HepG2 (cell line): ENCODE data around the gene ZCCHC17. TPM values are rescaled to one million over a fixed set of nuclear protein-coding genes. Genes with fewer than 3 reads are reported as not detected.
A peak's percentile ranks its signal among the peaks of the same experiment; 100 is the strongest.

ENCODE experiments used
- ATAC-seq: fragments of 200-7000 bp; cut with Tn5 transposase; 3 replicates; pipeline ENCODE4 v1.9.1; 2020; ENCODE audit warnings: mild to moderate bottlenecking, moderate library complexity
- BruUV-seq: library from RNA; stranded (reverse); fragments of 400-500 nt; replicated peaks from 2 replicates; lab custom pipeline; 2021; lab: Mats Ljungman, UMichigan
- CTCF ChIA-PET: fragments of 300-600 bp; formaldehyde crosslinking; extraction: SDS; loops from one replicate; lab custom pipeline; 2021; ENCODE audit warnings: low total read pairs, inconsistent platforms, low intra/inter-chr PET ratio; lab: Yijun Ruan, JAX
- POLR2A ChIA-PET: fragments of 350-600 bp; sonication (Branson Sonifier 250); formaldehyde crosslinking; loops from one replicate; lab custom pipeline; 2020; ENCODE audit warnings: antibody characterized with exemption, inconsistent platforms; lab: Yijun Ruan, JAX
- DNase-seq: peaks from one replicate; pipeline ENCODE4 v3.0.0-alpha.2; 2015; ENCODE audit warnings: low spot score
- FAIRE-seq: peaks from 3 replicates; lab custom pipeline; 2011; peaks lifted over from hg19 to GRCh38; lab: Jason Lieb, UNC
- H2AFZ ChIP-seq: one replicate; pipeline ENCODE4 v1.6.1; 2011; ENCODE audit warnings: low read length, inconsistent platforms
- H3K27ac ChIP-seq: fragments of 300-600 bp; 3 replicates; pipeline ENCODE4 v1.8.0; 2011; ENCODE audit warnings: mixed run types, mild to moderate bottlenecking, mixed read lengths, low read length, inconsistent platforms; ENCODE audit not compliant: insufficient read depth; ENCODE audit errors: extremely low read length
- H3K27me3 ChIP-seq, 2 experiments: fragments of 200-600 bp in 1 of 2; 2 replicates in 1 of 2; 3 replicates in 1 of 2; pipeline versions ENCODE4 v1.6.0 to v1.8.0; 2011; ENCODE audit warnings: low read length in 2 of 2, mild to moderate bottlenecking in 2 of 2, moderate library complexity in 2 of 2, inconsistent platforms in 1 of 2; ENCODE audit not compliant: insufficient read depth in 2 of 2, control insufficient read depth in 1 of 2
- H3K36me3 ChIP-seq, 2 experiments: fragments of 200-600 bp in 1 of 2; replicated peaks in 1 of 2; 2 replicates in 1 of 2; 3 replicates in 1 of 2; pipeline versions ENCODE4 v1.5.1 to v1.8.0; 2011; ENCODE audit warnings: low read length in 2 of 2, inconsistent platforms in 1 of 2; ENCODE audit not compliant: insufficient read depth in 2 of 2, control insufficient read depth in 1 of 2
- H3K4me1 ChIP-seq: 2 replicates; pipeline ENCODE4 v1.5.1; 2012; ENCODE audit warnings: low read length, inconsistent platforms; ENCODE audit not compliant: insufficient read depth
- H3K4me2 ChIP-seq: 2 replicates; pipeline ENCODE4 v1.6.0; 2011; ENCODE audit warnings: low read depth, low read length, inconsistent platforms
- H3K4me3 ChIP-seq, 3 experiments: fragments of 200-600 bp in 1 of 3; sonication (generic), shearing (Covaris generic) in 1 of 3; replicated peaks in 1 of 3; 2 replicates each; pipeline ENCODE4 v1.5.1; 2011 to 2016; ENCODE audit warnings: low read length in 3 of 3, inconsistent platforms in 2 of 3, low read depth in 2 of 3, mild to moderate bottlenecking in 2 of 3, control low read depth in 1 of 3, mixed read lengths in 1 of 3; ENCODE audit not compliant: insufficient read depth in 1 of 3
- H3K79me2 ChIP-seq: one replicate; pipeline ENCODE4 v1.6.1; 2011; ENCODE audit warnings: low read length, inconsistent platforms; ENCODE audit not compliant: insufficient read depth
- H3K9ac ChIP-seq: 2 replicates; pipeline ENCODE4 v1.6.0; 2011; ENCODE audit warnings: mild to moderate bottlenecking, low read depth, low read length, inconsistent platforms; ENCODE audit not compliant: insufficient read depth
- H3K9me3 ChIP-seq: 2 replicates; pipeline ENCODE4 v1.5.1; 2012; ENCODE audit warnings: mild to moderate bottlenecking, low read length
- H4K20me1 ChIP-seq: 2 replicates; pipeline ENCODE4 v1.6.0; 2011; ENCODE audit warnings: inconsistent platforms, mild to moderate bottlenecking, low read length, moderate library complexity; ENCODE audit not compliant: insufficient read depth
- MEIS2 ChIP-seq: sonication (generic); formaldehyde crosslinking; IDR thresholded peaks from 2 replicates; pipeline ENCODE4 v1.9.0; 2021; ENCODE audit warnings: mild to moderate bottlenecking, missing genetic modification reagents
- ZNF143 ChIP-seq: sonication (generic); formaldehyde crosslinking; IDR thresholded peaks from 2 replicates; pipeline ENCODE4 v1.4.0; 2020; ENCODE audit warnings: missing genetic modification reagents
- ZNF563 ChIP-seq: sonication (generic); formaldehyde crosslinking; IDR thresholded peaks from 2 replicates; pipeline ENCODE4 v1.8.0; 2022; ENCODE audit warnings: mild to moderate bottlenecking, moderate library complexity, missing genetic modification reagents
- ZNF629 ChIP-seq: sonication (generic); formaldehyde crosslinking; conservative IDR thresholded peaks from 2 replicates; pipeline ENCODE4 v1.5.0; 2020; ENCODE audit warnings: missing genetic modification reagents
- WGBS: methylation state at CpG from one replicate; pipeline ENCODE4 v1.1.6; 2017; ENCODE audit warnings: low lambda C conversion rate; 5-methylcytosine and 5-hydroxymethylcytosine counted together
- in situ Hi-C: cut with HindIII; loops from 2 replicates; pipeline ENCODE4 v1.10.0; 2017; ENCODE audit warnings: low pct_unique_long_range_greater_than_20kb; ENCODE audit not compliant: extremely low pct_ligation_motif_present
- intact Hi-C: fragments of 100-400 bp; cut with micrococcal nuclease; formaldehyde crosslinking; loops from one replicate; pipeline ENCODE4 v1.10.0; 2022; ENCODE audit not compliant: unreplicated experiment
- polyA plus RNA-seq, 8 experiments: library from polyadenylated mRNA; depleted of rRNA in 3 of 8; stranded (reverse) in 7 of 8; unstranded in 1 of 8; fragments of >200 nt; fragmentation: Illumina TruSeq in 4 of 8; extraction: Trizol in 4 of 8; gene quantifications; 2 replicates each; pipeline versions ENCODE4 v1.2.1 to v1.2.3, GENCODE V29; 2011 to 2016; ENCODE audit warnings: low read depth in 4 of 8, missing spikeins in 1 of 8, mixed read lengths in 1 of 8; ENCODE audit not compliant: insufficient read depth in 1 of 8
- total RNA-seq, 5 experiments: library from RNA; depleted of rRNA; stranded (reverse); fragments of >200 nt; fragmentation: Illumina TruSeq; extraction: Trizol; gene quantifications; 2 replicates each; pipeline ENCODE4 v1.2.3, GENCODE V29; 2016; ENCODE audit warnings: low read depth in 1 of 5
- TF ChIP-seq, protein P1 (sequence below): sonication (generic); formaldehyde crosslinking; IDR thresholded peaks from 2 replicates; pipeline ENCODE4 v1.4.0; 2020; ENCODE audit warnings: missing genetic modification reagents, borderline replicate concordance

The ZCCHC17 gene
- total and polyA plus RNA-seq, 2 of the 13 experiments (the other 11 are each of a cell fraction or from before 2014, with no cell fraction given), result 20.5 to 53.0 TPM

GRCh38 chr1:31401241-31401640 is 104.4 kb downstream of the ZCCHC17 start:
- no peak for FAIRE-seq
- Histone ChIP-seq H4K20me1 (no peaks in the 10 kb centered on the region), H3K27ac (no peak overlapping the region), H3K36me3 (no peaks in the 10 kb centered on the region), H3K4me2 (no peak overlapping the region)
- intact Hi-C loops, result no loop called here
- in situ Hi-C loops, result no loop called here
- TF ChIP-seq ZNF143 (CRISPR knock-in tag), result no peak
- TF ChIP-seq, protein P1, sequence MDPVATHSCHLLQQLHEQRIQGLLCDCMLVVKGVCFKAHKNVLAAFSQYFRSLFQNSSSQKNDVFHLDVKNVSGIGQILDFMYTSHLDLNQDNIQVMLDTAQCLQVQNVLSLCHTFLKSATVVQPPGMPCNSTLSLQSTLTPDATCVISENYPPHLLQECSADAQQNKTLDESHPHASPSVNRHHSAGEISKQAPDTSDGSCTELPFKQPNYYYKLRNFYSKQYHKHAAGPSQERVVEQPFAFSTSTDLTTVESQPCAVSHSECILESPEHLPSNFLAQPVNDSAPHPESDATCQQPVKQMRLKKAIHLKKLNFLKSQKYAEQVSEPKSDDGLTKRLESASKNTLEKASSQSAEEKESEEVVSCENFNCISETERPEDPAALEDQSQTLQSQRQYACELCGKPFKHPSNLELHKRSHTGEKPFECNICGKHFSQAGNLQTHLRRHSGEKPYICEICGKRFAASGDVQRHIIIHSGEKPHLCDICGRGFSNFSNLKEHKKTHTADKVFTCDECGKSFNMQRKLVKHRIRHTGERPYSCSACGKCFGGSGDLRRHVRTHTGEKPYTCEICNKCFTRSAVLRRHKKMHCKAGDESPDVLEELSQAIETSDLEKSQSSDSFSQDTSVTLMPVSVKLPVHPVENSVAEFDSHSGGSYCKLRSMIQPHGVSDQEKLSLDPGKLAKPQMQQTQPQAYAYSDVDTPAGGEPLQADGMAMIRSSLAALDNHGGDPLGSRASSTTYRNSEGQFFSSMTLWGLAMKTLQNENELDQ, result no peak
- TF ChIP-seq MEIS2, result no peak
- TF ChIP-seq, all 625 proteins: peak for 0
- DNase-seq, result no peak
- CTCF ChIA-PET, result no interaction called here
- no peak overlapping the region for H2AFZ ChIP-seq
- no TSS peak for BruUV-seq
- H3K27me3 ChIP-seq, result no peaks in the 10 kb centered on the region
- no peak overlapping the region for H3K4me3 ChIP-seq
- no peak for ATAC-seq
- H3K9ac ChIP-seq, result no peak overlapping the region
- no peaks in the 10 kb centered on the region for H3K9me3 ChIP-seq
- WGBS, result 16% methylated on average over 2 of the region's 2 CpGs
- H3K79me2 ChIP-seq, result no peaks in the 10 kb centered on the region
- POLR2A ChIA-PET, result interaction anchor here (0.6 kb wide), 1 partner anchor 722 kb away, joined by 3 read pairs; no protein-coding TSS in a partner anchor
- peaks cover 20% of the 10 kb centered on the region for H3K4me1 ChIP-seq

- TF ChIP-seq ZNF563 (CRISPR knock-in tag) (no peak), ZNF629 (CRISPR knock-in tag) (peak; percentile 82)
- H3K4me2 ChIP-seq, result no peak overlapping the region
- no TSS peak for BruUV-seq
- H3K4me3 ChIP-seq, result no peak overlapping the region
- no peak for ATAC-seq
- DNase-seq, result no peak
- FAIRE-seq, result no peak
- H3K36me3 ChIP-seq, result no peaks in the 10 kb centered on the region
- intact Hi-C loops, result no loop called here
- no peaks in the 10 kb centered on the region for H4K20me1 ChIP-seq
- H3K4me1 ChIP-seq, result peaks cover 9% of the 10 kb centered on the region; the same call in 1 of the 2 replicates
- peaks cover under 1 to 32% of the 10 kb centered on the region in 2 experiments; a peak in 2 of 5 replicates for H3K27me3 ChIP-seq
- H3K9me3 ChIP-seq, result no peaks in the 10 kb centered on the region
- CTCF ChIA-PET, result no interaction called here
- no peak overlapping the region for H3K9ac ChIP-seq
- no peak overlapping the region for H2AFZ ChIP-seq
- in situ Hi-C loops, result no loop called here
- no peaks in the 10 kb centered on the region for H3K79me2 ChIP-seq
- POLR2A ChIA-PET, result interaction anchor here (1.0 kb wide), 1 partner anchor 11 kb away, joined by 3 read pairs; no protein-coding TSS in a partner anchor
- H3K27ac ChIP-seq, result no peak overlapping the region
- WGBS, result 82% methylated on average over 4 of the region's 6 CpGs
Observed at GRCh38 chr1:31405578-31406245, 108.9 kb downstream of the ZCCHC17 start.
